Measurements from ENCODE around the gene LRRN1.
A peak's percentile ranks its signal among the peaks of the same experiment; 100 is the strongest.

LRRN1 gene

DNA sequence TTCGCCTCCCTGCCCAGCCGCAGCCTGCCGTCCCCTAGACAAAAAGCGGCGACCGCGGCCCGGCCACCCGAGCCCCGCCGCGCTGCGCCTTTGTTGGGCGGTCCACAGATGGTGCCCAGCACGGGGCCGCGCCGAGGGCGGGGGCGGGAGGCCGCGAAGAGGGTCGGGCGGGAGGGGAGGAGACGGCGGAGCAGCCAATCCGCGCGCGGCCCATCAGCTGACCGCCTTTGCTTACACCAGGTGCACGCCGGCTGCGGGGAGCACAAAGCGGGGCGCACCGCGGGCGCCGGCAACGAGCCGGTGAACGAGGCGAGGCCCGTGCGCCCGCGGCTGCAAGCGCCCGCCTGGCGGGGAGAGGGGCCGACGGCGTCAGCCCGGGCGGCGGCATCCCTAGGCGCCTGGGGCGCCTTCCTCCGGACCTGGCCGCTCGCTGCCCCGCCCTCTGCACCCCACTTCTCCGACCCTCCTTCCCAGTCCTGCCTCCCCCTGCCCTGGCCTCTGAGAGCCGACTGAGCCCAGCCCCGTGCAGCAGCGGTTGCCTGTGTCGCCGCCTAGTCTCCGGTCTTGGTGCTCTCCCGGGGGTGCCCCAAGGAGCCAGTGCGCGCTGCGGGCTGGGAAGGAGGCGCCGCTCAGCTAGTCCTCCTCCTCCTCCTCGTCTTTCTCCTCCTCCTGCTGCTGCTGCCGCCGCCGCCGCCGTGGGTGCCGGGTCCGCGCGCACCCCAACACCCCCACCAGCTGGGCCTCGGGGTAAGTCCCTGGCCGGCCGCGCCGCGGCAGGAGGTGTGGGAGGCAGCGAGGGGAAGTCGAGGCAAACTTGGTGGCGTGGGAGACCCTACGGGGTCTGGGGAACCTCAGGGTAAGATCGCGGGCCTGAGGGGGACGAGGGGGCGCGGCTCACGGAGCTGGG is at the start of gene LRRN1:
TSS of gene LRRN1 (plus strand) at position 259 of the 907 bp plus-strand sequence. CDS start 45,211 bp downstream, outside the sequence.
- Histone ChIP-seq H3K27ac (ENCODE audit: low read length) (no peak within 1 kb of the TSS), H3K4me3 (ENCODE audit: low read depth in 1 of 2, low read length in 2 of 2) (peak within 1 kb of the TSS; percentile 58 to 80), H3K9me3 (ENCODE audit: control insufficient read depth in 1 of 2, low read length in 2 of 2) (no peaks in the 10 kb centered on the region), H3K36me3 (ENCODE audit: control insufficient read depth in 1 of 2, insufficient read depth in 2 of 2, low read length in 2 of 2) (no peaks in the 10 kb centered on the region), H3K4me1 (ENCODE audit: control insufficient read depth in 1 of 2, insufficient read depth in 2 of 2, low read length in 2 of 2) (peaks cover 6 to 27% of the 10 kb centered on the region in 2 donors), H3K27me3 (ENCODE audit: low read depth, low read length) (no peaks in the 10 kb centered on the region)

DNA sequence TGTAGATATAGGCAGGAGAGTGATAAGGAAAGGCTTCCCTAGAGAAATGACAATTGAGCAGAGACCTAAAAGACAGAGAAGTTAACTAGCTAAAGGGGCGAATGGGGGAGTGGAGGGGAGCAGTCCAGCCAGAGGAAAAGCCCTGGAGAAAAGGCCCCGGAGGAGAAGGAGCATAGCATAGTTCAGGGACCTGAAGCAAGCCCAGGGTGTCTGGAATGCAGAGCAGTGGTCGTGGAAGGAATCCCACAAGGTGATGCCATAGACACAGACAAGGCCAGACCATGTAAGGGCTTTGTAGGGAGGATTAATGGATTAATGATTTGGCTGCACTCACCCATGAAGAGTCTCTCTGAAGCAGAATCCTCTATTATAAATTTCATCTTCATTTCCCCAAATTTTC is 45.8 kb upstream of the LRRN1 start:
- H3K36me3 ChIP-seq (ENCODE audit: control insufficient read depth in 1 of 2, insufficient read depth in 2 of 2, low read length in 2 of 2): no peaks in the 10 kb centered on the region
- no peak overlapping the region for H3K27ac ChIP-seq (ENCODE audit: low read length)
- no peaks in the 10 kb centered on the region for H3K27me3 ChIP-seq (ENCODE audit: low read depth, low read length)
- H3K4me3 ChIP-seq (ENCODE audit: low read depth in 1 of 2, low read length in 2 of 2): no peak overlapping the region
- H3K4me1 ChIP-seq (ENCODE audit: control insufficient read depth in 1 of 2, insufficient read depth in 2 of 2, low read length in 2 of 2): no peaks in the 10 kb centered on the region
- H3K9me3 ChIP-seq (ENCODE audit: control insufficient read depth in 1 of 2, low read length in 2 of 2): no peaks in the 10 kb centered on the region

DNA sequence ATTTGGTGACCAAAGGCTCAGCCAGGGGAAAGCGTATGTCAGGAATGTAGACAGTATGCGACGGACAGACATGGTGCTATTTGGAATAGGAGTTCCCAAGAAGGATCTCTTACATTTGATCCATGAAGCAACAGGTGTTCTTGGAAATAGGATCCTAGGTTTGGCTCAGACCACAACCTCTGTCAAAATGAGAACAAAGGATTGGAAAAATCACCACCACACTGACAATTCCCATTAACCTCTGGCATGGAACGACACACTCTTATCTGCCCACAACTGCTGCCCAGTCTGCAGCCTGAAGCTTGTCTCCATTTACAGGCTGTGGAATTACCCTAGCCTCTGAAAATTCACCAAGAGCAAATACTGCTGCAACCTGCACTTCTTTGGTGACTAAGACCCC is 33.6 kb upstream of the LRRN1 start:
- Histone ChIP-seq H3K36me3 (ENCODE audit: control insufficient read depth in 1 of 2, insufficient read depth in 2 of 2, low read length in 2 of 2) (no peaks in the 10 kb centered on the region), H3K4me1 (ENCODE audit: control insufficient read depth in 1 of 2, insufficient read depth in 2 of 2, low read length in 2 of 2) (no peaks in the 10 kb centered on the region), H3K27me3 (ENCODE audit: low read depth, low read length) (no peaks in the 10 kb centered on the region)

DNA sequence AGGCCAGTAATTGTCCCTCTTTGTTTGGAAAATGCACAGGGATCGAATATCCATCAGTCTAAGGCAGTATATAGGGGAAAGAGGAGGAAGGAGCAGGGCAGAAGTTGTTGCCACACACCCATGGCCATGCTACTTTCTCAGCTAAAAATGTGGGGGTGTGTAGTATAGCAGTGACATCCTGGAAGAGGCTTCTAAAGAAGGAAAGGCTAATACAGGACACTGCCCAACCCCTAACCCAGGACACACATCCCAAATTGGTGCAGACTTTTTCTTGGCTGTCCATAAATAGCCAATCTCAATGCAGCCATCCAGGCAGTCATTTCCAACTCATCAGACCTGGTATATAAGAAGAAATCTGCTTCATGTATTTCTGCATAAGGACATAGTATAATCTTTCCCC is 33.1 kb upstream of the LRRN1 start:
- Histone ChIP-seq H3K36me3 (ENCODE audit: control insufficient read depth in 1 of 2, insufficient read depth in 2 of 2, low read length in 2 of 2) (no peaks in the 10 kb centered on the region), H3K9me3 (ENCODE audit: control insufficient read depth in 1 of 2, low read length in 2 of 2) (no peaks in the 10 kb centered on the region), H3K4me1 (ENCODE audit: control insufficient read depth in 1 of 2, insufficient read depth in 2 of 2, low read length in 2 of 2) (no peaks in the 10 kb centered on the region), H3K4me3 (ENCODE audit: low read depth in 1 of 2, low read length in 2 of 2) (no peak overlapping the region), H3K27me3 (ENCODE audit: low read depth, low read length) (no peaks in the 10 kb centered on the region), H3K27ac (ENCODE audit: low read length) (no peak overlapping the region)

More for the DNA sequence above, 33.6 kb upstream of the LRRN1 start:
- Histone ChIP-seq H3K4me3 (ENCODE audit: low read depth in 1 of 2, low read length in 2 of 2) (no peak overlapping the region), H3K9me3 (ENCODE audit: control insufficient read depth in 1 of 2, low read length in 2 of 2) (no peaks in the 10 kb centered on the region), H3K27ac (ENCODE audit: low read length) (no peak overlapping the region)

DNA sequence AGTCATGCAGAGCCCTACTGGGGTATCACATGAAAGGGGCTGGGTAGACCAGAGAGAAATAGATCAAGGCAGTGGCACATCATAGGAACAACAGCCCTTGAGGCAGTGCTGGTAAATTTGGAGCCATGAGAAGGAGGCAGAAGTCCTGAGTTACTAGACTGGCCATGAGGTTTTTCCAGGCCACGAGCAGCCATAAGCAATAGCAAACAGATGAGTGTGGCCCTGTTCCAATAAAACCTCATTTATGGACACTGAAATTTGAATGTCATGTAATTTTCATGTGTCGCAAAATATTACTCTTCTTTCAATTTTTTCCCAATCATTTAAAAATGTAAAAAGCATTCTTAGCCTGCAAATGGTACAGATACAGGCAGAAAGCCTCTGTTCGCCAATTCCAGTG is 28.1 kb upstream of the LRRN1 start:
- Histone ChIP-seq H3K9me3 (ENCODE audit: control insufficient read depth in 1 of 2, low read length in 2 of 2) (peaks cover 0 to 13% of the 10 kb centered on the region in 2 donors), H3K27ac (ENCODE audit: low read length) (no peak overlapping the region), H3K4me3 (ENCODE audit: low read depth in 1 of 2, low read length in 2 of 2) (no peak overlapping the region), H3K4me1 (ENCODE audit: control insufficient read depth in 1 of 2, insufficient read depth in 2 of 2, low read length in 2 of 2) (no peaks in the 10 kb centered on the region), H3K27me3 (ENCODE audit: low read depth, low read length) (no peaks in the 10 kb centered on the region), H3K36me3 (ENCODE audit: control insufficient read depth in 1 of 2, insufficient read depth in 2 of 2, low read length in 2 of 2) (peaks cover 0 to 10% of the 10 kb centered on the region in 2 donors)

DNA sequence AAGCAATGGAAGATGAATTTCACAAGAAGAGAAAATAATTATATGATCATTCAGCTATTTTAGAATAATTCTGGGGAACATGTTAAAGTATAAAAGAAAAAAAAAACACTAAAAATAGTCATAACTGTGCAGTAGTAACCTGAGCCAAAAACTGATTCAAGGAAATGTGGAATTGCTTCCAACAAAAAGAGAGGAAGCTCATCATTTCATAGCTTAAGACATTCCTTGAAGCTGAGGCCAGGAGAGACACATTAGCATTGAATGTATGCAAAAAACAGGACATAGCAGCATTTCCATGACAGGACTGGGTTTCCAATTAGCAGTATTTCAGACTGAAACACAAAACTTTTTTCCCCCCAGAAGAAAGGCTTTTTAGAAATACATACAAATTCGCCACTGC is 27.7 kb upstream of the LRRN1 start:
- peaks cover 0 to 17% of the 10 kb centered on the region in 2 donors for H3K9me3 ChIP-seq (ENCODE audit: control insufficient read depth in 1 of 2, low read length in 2 of 2)
- no peaks in the 10 kb centered on the region for H3K4me1 ChIP-seq (ENCODE audit: control insufficient read depth in 1 of 2, insufficient read depth in 2 of 2, low read length in 2 of 2)
- H3K4me3 ChIP-seq (ENCODE audit: low read depth in 1 of 2, low read length in 2 of 2): no peak overlapping the region
- H3K27me3 ChIP-seq (ENCODE audit: low read depth, low read length): no peaks in the 10 kb centered on the region
- peaks cover 0 to 15% of the 10 kb centered on the region in 2 donors for H3K36me3 ChIP-seq (ENCODE audit: control insufficient read depth in 1 of 2, insufficient read depth in 2 of 2, low read length in 2 of 2)
- no peak overlapping the region for H3K27ac ChIP-seq (ENCODE audit: low read length)

DNA sequence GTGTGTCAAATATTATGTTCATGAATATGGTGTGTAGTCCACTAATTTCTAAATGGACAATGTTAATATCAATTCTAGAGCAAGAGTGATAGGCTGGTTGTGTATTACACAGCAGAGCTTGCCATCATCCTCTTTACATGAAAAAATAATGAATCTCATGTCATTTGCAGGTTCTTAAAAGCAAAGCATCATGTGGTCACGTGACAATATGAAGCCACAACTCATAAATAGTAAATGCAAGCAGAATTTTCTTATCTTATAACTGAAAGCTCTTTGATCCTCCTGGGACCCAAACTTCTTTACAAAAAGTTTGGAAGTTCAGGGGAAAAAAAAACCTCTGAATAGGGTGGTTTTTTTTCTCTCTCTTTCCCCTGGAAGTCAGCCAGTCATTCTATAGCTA is 26.9 kb upstream of the LRRN1 start:
- H3K27ac ChIP-seq (ENCODE audit: low read length): no peak overlapping the region
- H3K4me3 ChIP-seq (ENCODE audit: low read depth in 1 of 2, low read length in 2 of 2): no peak overlapping the region
- no peaks in the 10 kb centered on the region for H3K4me1 ChIP-seq (ENCODE audit: control insufficient read depth in 1 of 2, insufficient read depth in 2 of 2, low read length in 2 of 2)
- H3K36me3 ChIP-seq (ENCODE audit: control insufficient read depth in 1 of 2, insufficient read depth in 2 of 2, low read length in 2 of 2): peaks cover 0 to 19% of the 10 kb centered on the region in 2 donors
- H3K27me3 ChIP-seq (ENCODE audit: low read depth, low read length): no peaks in the 10 kb centered on the region
- peaks cover 0 to 17% of the 10 kb centered on the region in 2 donors for H3K9me3 ChIP-seq (ENCODE audit: control insufficient read depth in 1 of 2, low read length in 2 of 2)

DNA sequence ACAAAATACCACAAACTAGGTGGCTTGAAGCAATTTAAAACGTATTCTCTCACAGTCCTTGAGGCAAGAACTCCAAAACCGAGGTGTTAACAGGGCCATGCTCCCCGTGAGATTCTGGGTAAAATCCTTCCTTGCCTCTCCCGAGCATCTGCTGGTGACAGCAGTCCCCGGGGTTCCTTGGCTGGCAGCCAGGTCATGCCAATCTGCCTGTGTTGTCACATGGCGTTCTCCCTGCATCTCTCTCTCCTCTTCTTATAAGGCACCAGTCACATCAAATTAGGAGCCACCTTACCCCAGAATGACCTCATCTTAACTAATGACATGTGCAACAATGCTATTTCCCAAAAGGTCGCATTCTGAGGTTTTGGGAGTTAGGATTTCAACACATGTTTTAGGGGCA is 26.3 kb upstream of the LRRN1 start:
- no peak overlapping the region for H3K27ac ChIP-seq (ENCODE audit: low read length)
- peaks cover 0 to 19% of the 10 kb centered on the region in 2 donors for H3K36me3 ChIP-seq (ENCODE audit: control insufficient read depth in 1 of 2, insufficient read depth in 2 of 2, low read length in 2 of 2)
- H3K4me1 ChIP-seq (ENCODE audit: control insufficient read depth in 1 of 2, insufficient read depth in 2 of 2, low read length in 2 of 2): no peaks in the 10 kb centered on the region
- H3K27me3 ChIP-seq (ENCODE audit: low read depth, low read length): no peaks in the 10 kb centered on the region
- H3K4me3 ChIP-seq (ENCODE audit: low read depth in 1 of 2, low read length in 2 of 2): no peak overlapping the region
- H3K9me3 ChIP-seq (ENCODE audit: control insufficient read depth in 1 of 2, low read length in 2 of 2): peaks cover 0 to 17% of the 10 kb centered on the region in 2 donors

DNA sequence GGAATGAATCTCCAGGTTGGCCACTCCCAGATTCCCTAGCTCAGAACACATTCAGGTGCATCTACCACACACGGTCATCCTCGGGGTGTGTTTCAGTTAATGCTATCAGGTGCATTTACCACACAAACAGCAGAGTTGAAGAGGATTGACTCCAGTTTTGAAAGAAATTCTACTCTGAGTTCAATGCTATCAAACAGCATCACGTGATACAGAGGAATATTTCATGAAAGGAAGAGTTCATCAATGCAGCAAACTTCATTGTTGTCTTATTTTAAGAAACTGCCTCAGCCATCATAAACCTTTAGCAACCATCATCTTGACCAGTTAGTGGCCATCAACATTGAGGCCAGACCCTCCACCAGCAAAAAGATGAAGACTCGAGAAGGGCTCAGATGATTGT is 22.6 kb upstream of the LRRN1 start:
- H3K27me3 ChIP-seq (ENCODE audit: low read depth, low read length): no peaks in the 10 kb centered on the region
- H3K4me3 ChIP-seq (ENCODE audit: low read depth in 1 of 2, low read length in 2 of 2): no peak overlapping the region
- H3K27ac ChIP-seq (ENCODE audit: low read length): no peak overlapping the region
- H3K36me3 ChIP-seq (ENCODE audit: control insufficient read depth in 1 of 2, insufficient read depth in 2 of 2, low read length in 2 of 2): peaks cover 0 to 19% of the 10 kb centered on the region in 2 donors
- no peaks in the 10 kb centered on the region for H3K4me1 ChIP-seq (ENCODE audit: control insufficient read depth in 1 of 2, insufficient read depth in 2 of 2, low read length in 2 of 2)
- H3K9me3 ChIP-seq (ENCODE audit: control insufficient read depth in 1 of 2, low read length in 2 of 2): peaks cover 0 to 17% of the 10 kb centered on the region in 2 donors

DNA sequence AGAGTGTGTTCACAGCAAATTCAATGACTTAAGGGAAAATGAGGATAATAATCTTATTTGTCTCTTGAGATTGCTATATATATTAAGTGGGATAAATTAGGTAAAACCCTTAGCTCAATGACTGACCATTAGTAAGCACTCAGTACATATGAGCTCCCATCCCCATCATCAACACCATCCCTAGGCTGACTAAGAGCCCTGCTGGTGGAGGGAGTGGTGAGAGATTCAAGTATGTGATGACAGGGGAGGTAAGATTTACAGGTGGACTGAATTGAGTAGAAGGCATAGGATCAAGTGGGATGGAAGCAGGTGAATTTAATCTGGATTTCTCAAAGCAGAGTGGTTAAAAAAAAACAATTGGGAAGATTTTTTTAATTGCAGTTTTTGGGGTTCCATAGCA is 21.0 kb upstream of the LRRN1 start:
- H3K4me1 ChIP-seq (ENCODE audit: control insufficient read depth in 1 of 2, insufficient read depth in 2 of 2, low read length in 2 of 2): no peaks in the 10 kb centered on the region

DNA sequence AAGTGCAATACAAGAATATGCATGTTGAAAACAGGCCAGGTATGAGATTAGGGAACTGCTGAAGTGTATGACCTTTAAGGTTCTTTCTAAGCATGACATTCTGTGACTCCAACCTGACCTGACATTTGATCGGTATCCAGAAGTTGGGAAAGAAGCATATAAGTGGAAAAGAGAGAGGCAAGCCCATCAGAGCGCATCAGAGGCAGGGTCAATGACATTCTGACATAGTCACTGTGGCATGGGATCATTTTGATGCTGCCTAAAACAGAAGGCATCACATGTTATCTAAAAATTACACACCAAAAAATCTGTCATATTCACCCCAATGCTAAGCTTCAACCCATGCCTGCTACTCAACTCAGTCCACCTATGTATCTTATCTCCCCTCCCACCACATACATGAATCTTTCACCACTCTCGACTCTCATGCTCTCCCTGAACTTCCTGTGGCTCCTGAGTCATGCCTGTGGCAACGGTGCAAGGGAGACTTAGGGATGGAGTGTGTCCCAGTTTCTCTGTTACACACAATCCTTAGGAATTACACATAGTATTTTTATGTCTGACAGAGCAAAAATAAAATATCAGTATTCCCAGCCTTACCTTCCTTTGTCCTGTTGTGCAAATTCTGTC is 20.5 kb upstream of the LRRN1 start:
- Histone ChIP-seq H3K36me3 (ENCODE audit: control insufficient read depth in 1 of 2, insufficient read depth in 2 of 2, low read length in 2 of 2) (peaks cover 0 to 19% of the 10 kb centered on the region in 2 donors), H3K9me3 (ENCODE audit: control insufficient read depth in 1 of 2, low read length in 2 of 2) (peaks cover 0 to 17% of the 10 kb centered on the region in 2 donors)

More for the DNA sequence above, 21.0 kb upstream of the LRRN1 start:
- H3K36me3 ChIP-seq (ENCODE audit: control insufficient read depth in 1 of 2, insufficient read depth in 2 of 2, low read length in 2 of 2): peaks cover 0 to 19% of the 10 kb centered on the region in 2 donors
- H3K4me3 ChIP-seq (ENCODE audit: low read depth in 1 of 2, low read length in 2 of 2): no peak overlapping the region
- H3K9me3 ChIP-seq (ENCODE audit: control insufficient read depth in 1 of 2, low read length in 2 of 2): peaks cover 0 to 17% of the 10 kb centered on the region in 2 donors
- no peak overlapping the region for H3K27ac ChIP-seq (ENCODE audit: low read length)
- no peaks in the 10 kb centered on the region for H3K27me3 ChIP-seq (ENCODE audit: low read depth, low read length)

More for the DNA sequence above, 20.5 kb upstream of the LRRN1 start:
- H3K27ac ChIP-seq (ENCODE audit: low read length): no peak overlapping the region
- no peaks in the 10 kb centered on the region for H3K27me3 ChIP-seq (ENCODE audit: low read depth, low read length)
- no peaks in the 10 kb centered on the region for H3K4me1 ChIP-seq (ENCODE audit: control insufficient read depth in 1 of 2, insufficient read depth in 2 of 2, low read length in 2 of 2)
- no peak overlapping the region for H3K4me3 ChIP-seq (ENCODE audit: low read depth in 1 of 2, low read length in 2 of 2)
